Measurements from ENCODE around the gene NALCN. TPM values are rescaled to one million over a fixed set of nuclear protein-coding genes. Genes with fewer than 3 reads are reported as not detected.

Gene NALCN
- polyA plus RNA-seq, 3 donors = not detected

GRCh38 chr13:101383595-101383994, 32.7 kb downstream of the NALCN start:
- no peak overlapping the region for H3K4me3 ChIP-seq (replicated peaks in 1 of 3; ENCODE audit: low read depth in 2 of 3, low read length in 3 of 3)
- Mint-ChIP-seq H3K36me3 (no peaks in the 10 kb centered on the region), H3K4me3 (no peak overlapping the region), H3K27me3 (ENCODE audit: low read depth in 3 of 3) (no peaks in the 10 kb centered on the region), H3K27ac (no peak overlapping the region), H3K4me1 (no peaks in the 10 kb centered on the region), H3K9me3 (peaks cover 0 to 4% (median 0%) of the 10 kb centered on the region in 7 donors)
- no peaks in the 10 kb centered on the region for H3K27me3 ChIP-seq (ENCODE audit: control insufficient read depth in 2 of 2, insufficient read depth in 2 of 2, low read length in 2 of 2)
- no peak overlapping the region for H2AFZ ChIP-seq (ENCODE audit: insufficient read depth, low read depth, low read length, poor library complexity, severe bottlenecking)
- H3K4me1 ChIP-seq (ENCODE audit: control insufficient read depth in 1 of 2, insufficient read depth in 2 of 2, low read length in 2 of 2) = no peaks in the 10 kb centered on the region
- no peaks in the 10 kb centered on the region for H3K36me3 ChIP-seq (replicated peaks in 1 of 2; ENCODE audit: control insufficient read depth in 1 of 2, insufficient read depth in 2 of 2, low read length in 2 of 2)
- intact Hi-C loops (cut with micrococcal nuclease) = no loop called here
- H3K9ac ChIP-seq (ENCODE audit: insufficient read depth, low read length, poor library complexity, severe bottlenecking) = no peak overlapping the region
- no peak for DNase-seq
- no peaks in the 10 kb centered on the region for H4K20me1 ChIP-seq (ENCODE audit: insufficient read depth, low read length)
- no peak overlapping the region for H3K27ac ChIP-seq (ENCODE audit: low read depth in 1 of 2, low read length in 2 of 2)
- H3K79me2 ChIP-seq (ENCODE audit: insufficient read depth, low read length) = no peaks in the 10 kb centered on the region
- no peaks in the 10 kb centered on the region for H3K9me3 ChIP-seq (replicated peaks in 1 of 2; ENCODE audit: control insufficient read depth in 1 of 2, insufficient read depth in 1 of 2, low read length in 2 of 2)
- no peak overlapping the region for H3K4me2 ChIP-seq (replicated peaks; ENCODE audit: extremely low read depth, low read length, poor library complexity, severe bottlenecking)
- no CpG with 5 or more reads among the region's 2 CpGs for WGBS (ENCODE audit: insufficient coverage)
- no peak for TF ChIP-seq CTCF (IDR thresholded peaks at IDR 0.05)

- intact Hi-C loops (cut with micrococcal nuclease) = no loop called here
- DNase-seq = no peak
- Histone ChIP-seq H3K27me3 (ENCODE audit: control insufficient read depth in 2 of 2, insufficient read depth in 2 of 2, low read length in 2 of 2) (no peaks in the 10 kb centered on the region), H3K36me3 (replicated peaks in 1 of 2; ENCODE audit: control insufficient read depth in 1 of 2, insufficient read depth in 2 of 2, low read length in 2 of 2) (no peaks in the 10 kb centered on the region), H3K4me2 (replicated peaks; ENCODE audit: extremely low read depth, low read length, poor library complexity, severe bottlenecking) (no peak overlapping the region), H4K20me1 (ENCODE audit: insufficient read depth, low read length) (no peaks in the 10 kb centered on the region), H3K27ac (ENCODE audit: low read depth in 1 of 2, low read length in 2 of 2) (no peak overlapping the region), H3K4me1 (ENCODE audit: control insufficient read depth in 1 of 2, insufficient read depth in 2 of 2, low read length in 2 of 2) (no peaks in the 10 kb centered on the region), H3K4me3 (replicated peaks in 1 of 3; ENCODE audit: low read depth in 2 of 3, low read length in 3 of 3) (no peak overlapping the region), H2AFZ (ENCODE audit: insufficient read depth, low read depth, low read length, poor library complexity, severe bottlenecking) (no peak overlapping the region), H3K9ac (ENCODE audit: insufficient read depth, low read length, poor library complexity, severe bottlenecking) (no peak overlapping the region), H3K9me3 (replicated peaks in 1 of 2; ENCODE audit: control insufficient read depth in 1 of 2, insufficient read depth in 1 of 2, low read length in 2 of 2) (no peaks in the 10 kb centered on the region), H3K79me2 (ENCODE audit: insufficient read depth, low read length) (no peaks in the 10 kb centered on the region)
- TF ChIP-seq CTCF (IDR thresholded peaks at IDR 0.05) = no peak
- peaks cover 0 to 6% (median 0%) of the 10 kb centered on the region in 7 donors for H3K9me3 Mint-ChIP-seq
- H3K36me3 Mint-ChIP-seq = no peaks in the 10 kb centered on the region
- H3K4me3 Mint-ChIP-seq = no peak overlapping the region
- no peak overlapping the region for H3K27ac Mint-ChIP-seq
- no CpG with 5 or more reads among the region's 2 CpGs for WGBS (ENCODE audit: insufficient coverage)
- H3K4me1 Mint-ChIP-seq = no peaks in the 10 kb centered on the region
- no peaks in the 10 kb centered on the region for H3K27me3 Mint-ChIP-seq (ENCODE audit: low read depth in 3 of 3)
These were observed 33.6 kb downstream of the NALCN start for GRCh38 chr13:101382701-101383100.

Measured in CD14-positive monocyte (primary cell).